Measurements from ENCODE around the gene MILR1. TPM values are rescaled to one million over a fixed set of nuclear protein-coding genes. Genes with fewer than 3 reads are reported as not detected.
"Not testable (repeated sequence)": the region's sequence is repeated elsewhere in the genome, so short reads cannot be mapped to it uniquely, and the experiment has no call there.

Gene MILR1
- total and polyA plus RNA-seq, 7 experiments from 2014 or later = 1.1 to 17.9 (median 1.6) TPM; not detected in 2

GRCh38 chr17:64458756-64459155, 9.8 kb downstream of the MILR1 start:
- Mint-ChIP-seq H3K27ac (peak overlapping the region in 3 of 9 donors; percentile 46 to 78 (median 62)), H3K4me1 (peaks cover 16 to 40% (median 35%) of the 10 kb centered on the region in 7 donors), H3K36me3 (peaks cover 0 to 2% (median 0%) of the 10 kb centered on the region in 5 donors), H3K27me3 (peaks cover 0 to 5% (median 0%) of the 10 kb centered on the region in 5 donors), H3K9me3 (peaks cover 0 to 2% (median 0%) of the 10 kb centered on the region in 11 donors), H3K4me3 (peak overlapping the region in 1 of 10 donors; percentile 56)
- POLR2A ChIA-PET = no interaction called here
- ATAC-seq = no peak
- H3K4me3 ChIP-seq (ENCODE audit: low read length) = no peak overlapping the region
- CTCF ChIA-PET = no interaction called here
- intact Hi-C loops (cut with micrococcal nuclease) = no loop called here
- no peaks in the 10 kb centered on the region for H3K27me3 ChIP-seq (ENCODE audit: control insufficient read depth in 2 of 2, insufficient read depth in 2 of 2, low read length in 2 of 2)
- H3K4me1 ChIP-seq (ENCODE audit: control insufficient read depth in 2 of 2, insufficient read depth in 2 of 2, low read length in 2 of 2) = peaks cover 5 to 10% of the 10 kb centered on the region in 2 donors
- H3K36me3 ChIP-seq (ENCODE audit: control insufficient read depth in 2 of 3, insufficient read depth in 3 of 3, low read length in 3 of 3) = no peaks in the 10 kb centered on the region
- DNase-seq = no peak
- no peaks in the 10 kb centered on the region for H3K9me3 ChIP-seq (ENCODE audit: control insufficient read depth in 2 of 3, low read length in 3 of 3)
- H3K27ac ChIP-seq (ENCODE audit: low read depth, low read length) = no peak overlapping the region

- no peaks in the 10 kb centered on the region for H3K36me3 ChIP-seq (ENCODE audit: control insufficient read depth in 2 of 3, insufficient read depth in 3 of 3, low read length in 3 of 3)
- ATAC-seq (no peak), DNase-seq (no peak)
- H3K27ac ChIP-seq (ENCODE audit: low read depth, low read length) = no peak overlapping the region
- H3K27me3 ChIP-seq (ENCODE audit: control insufficient read depth in 2 of 2, insufficient read depth in 2 of 2, low read length in 2 of 2) = no peaks in the 10 kb centered on the region
- peaks cover 5 to 10% of the 10 kb centered on the region in 2 donors for H3K4me1 ChIP-seq (ENCODE audit: control insufficient read depth in 2 of 2, insufficient read depth in 2 of 2, low read length in 2 of 2)
- H3K36me3 Mint-ChIP-seq = peaks cover 0 to 2% (median 0%) of the 10 kb centered on the region in 5 donors
- peaks cover 0 to 2% (median 0%) of the 10 kb centered on the region in 11 donors for H3K9me3 Mint-ChIP-seq
- CTCF ChIA-PET = interaction anchor here (1.2 kb wide), 1 partner anchor 39 kb away, joined by 5 read pairs; no protein-coding TSS in a partner anchor
- H3K4me3 ChIP-seq (ENCODE audit: low read length) = no peak overlapping the region
- H3K9me3 ChIP-seq (ENCODE audit: control insufficient read depth in 2 of 3, low read length in 3 of 3) = no peaks in the 10 kb centered on the region
- peaks cover 16 to 40% (median 35%) of the 10 kb centered on the region in 7 donors for H3K4me1 Mint-ChIP-seq
- POLR2A ChIA-PET = no interaction called here
- peaks cover 0 to 5% (median 0%) of the 10 kb centered on the region in 5 donors for H3K27me3 Mint-ChIP-seq
- no peak overlapping the region for H3K27ac Mint-ChIP-seq
- intact Hi-C loops (cut with micrococcal nuclease) = no loop called here
- no peak overlapping the region for H3K4me3 Mint-ChIP-seq
Measured at GRCh38 chr17:64459284-64459747, 10.4 kb downstream of the MILR1 start.

- H3K4me1 ChIP-seq (ENCODE audit: control insufficient read depth in 2 of 2, insufficient read depth in 2 of 2, low read length in 2 of 2) = peaks cover 5 to 10% of the 10 kb centered on the region in 2 donors
- intact Hi-C loops (cut with micrococcal nuclease); H3K4me3 Mint-ChIP-seq; H3K27ac Mint-ChIP-seq; H3K36me3 ChIP-seq (ENCODE audit: control insufficient read depth in 2 of 3, insufficient read depth in 3 of 3, low read length in 3 of 3); H3K9me3 Mint-ChIP-seq; H3K27ac ChIP-seq (ENCODE audit: low read depth, low read length); DNase-seq; H3K27me3 ChIP-seq (ENCODE audit: control insufficient read depth in 2 of 2, insufficient read depth in 2 of 2, low read length in 2 of 2); H3K36me3 Mint-ChIP-seq; POLR2A ChIA-PET; H3K27me3 Mint-ChIP-seq; H3K9me3 ChIP-seq (ENCODE audit: control insufficient read depth in 2 of 3, low read length in 3 of 3); H3K4me3 ChIP-seq (ENCODE audit: low read length); ATAC-seq: not testable (repeated sequence)
- H3K4me1 Mint-ChIP-seq = peaks cover 16 to 35% (median 33%) of the 10 kb centered on the region in 7 donors
- CTCF ChIA-PET = interaction anchor here (1.2 kb wide), 1 partner anchor 40 kb away, joined by 5 read pairs; no protein-coding TSS in a partner anchor
Measured at GRCh38 chr17:64459818-64460217, 10.9 kb downstream of the MILR1 start.

GRCh38 chr17:64460955-64461354, 12.0 kb downstream of the MILR1 start:
- peaks cover 0 to 2% (median 0%) of the 10 kb centered on the region in 11 donors for H3K9me3 Mint-ChIP-seq
- H3K27ac Mint-ChIP-seq = no peak overlapping the region
- ChIA-PET CTCF (no interaction called here), POLR2A (no interaction called here)
- peaks cover 13 to 27% (median 26%) of the 10 kb centered on the region in 7 donors for H3K4me1 Mint-ChIP-seq
- no peaks in the 10 kb centered on the region for H3K27me3 ChIP-seq (ENCODE audit: control insufficient read depth in 2 of 2, insufficient read depth in 2 of 2, low read length in 2 of 2)
- intact Hi-C loops (cut with micrococcal nuclease) = no loop called here
- H3K9me3 ChIP-seq (ENCODE audit: control insufficient read depth in 2 of 3, low read length in 3 of 3) = no peaks in the 10 kb centered on the region
- H3K27ac ChIP-seq (ENCODE audit: low read depth, low read length) = no peak overlapping the region
- H3K36me3 Mint-ChIP-seq = peaks cover 0 to 5% (median 0%) of the 10 kb centered on the region in 5 donors
- no peaks in the 10 kb centered on the region for H3K36me3 ChIP-seq (ENCODE audit: control insufficient read depth in 2 of 3, insufficient read depth in 3 of 3, low read length in 3 of 3)
- peaks cover 0 to 5% (median 0%) of the 10 kb centered on the region in 5 donors for H3K27me3 Mint-ChIP-seq
- peaks cover 5 to 10% of the 10 kb centered on the region in 2 donors for H3K4me1 ChIP-seq (ENCODE audit: control insufficient read depth in 2 of 2, insufficient read depth in 2 of 2, low read length in 2 of 2)
- DNase-seq (no peak), ATAC-seq (no peak)
- H3K4me3 Mint-ChIP-seq = no peak overlapping the region
- H3K4me3 ChIP-seq (ENCODE audit: low read length) = no peak overlapping the region

- CTCF ChIA-PET = no interaction called here
Measured at GRCh38 chr17:64461788-64462187, 12.9 kb downstream of the MILR1 start.

GRCh38 chr17:64466019-64466735, 17.3 kb downstream of the MILR1 start:
- no peak for ATAC-seq
- ChIA-PET POLR2A (interaction anchor here (0.6 kb wide), 1 partner anchor 220 kb away, joined by 3 read pairs; no protein-coding TSS in a partner anchor), CTCF (no interaction called here)
- H3K27ac ChIP-seq (ENCODE audit: low read depth, low read length) = no peak overlapping the region
- DNase-seq = no peak
- Mint-ChIP-seq H3K4me1 (no peaks in the 10 kb centered on the region), H3K36me3 (peaks cover 0 to 3% (median 0%) of the 10 kb centered on the region in 5 donors), H3K27ac (no peak overlapping the region), H3K27me3 (peaks cover 0 to 18% (median 3%) of the 10 kb centered on the region in 5 donors), H3K9me3 (no peaks in the 10 kb centered on the region), H3K4me3 (no peak overlapping the region)
- intact Hi-C loops (cut with micrococcal nuclease) = no loop called here
- no peaks in the 10 kb centered on the region for H3K4me1 ChIP-seq (ENCODE audit: control insufficient read depth in 2 of 2, insufficient read depth in 2 of 2, low read length in 2 of 2)
- H3K9me3 ChIP-seq (ENCODE audit: control insufficient read depth in 2 of 3, low read length in 3 of 3) = no peaks in the 10 kb centered on the region
- no peak overlapping the region for H3K4me3 ChIP-seq (ENCODE audit: low read length)
- no peaks in the 10 kb centered on the region for H3K36me3 ChIP-seq (ENCODE audit: control insufficient read depth in 2 of 3, insufficient read depth in 3 of 3, low read length in 3 of 3)
- H3K27me3 ChIP-seq (ENCODE audit: control insufficient read depth in 2 of 2, insufficient read depth in 2 of 2, low read length in 2 of 2) = no peaks in the 10 kb centered on the region

More at GRCh38 chr17:64461788-64462187, 12.9 kb downstream of the MILR1 start:
- intact Hi-C loops (cut with micrococcal nuclease) = no loop called here
- peaks cover 7 to 19% (median 17%) of the 10 kb centered on the region in 7 donors for H3K4me1 Mint-ChIP-seq
- H3K27me3 ChIP-seq (ENCODE audit: control insufficient read depth in 2 of 2, insufficient read depth in 2 of 2, low read length in 2 of 2) = no peaks in the 10 kb centered on the region
- ATAC-seq = no peak
- peaks cover 0 to 10% (median 0%) of the 10 kb centered on the region in 5 donors for H3K27me3 Mint-ChIP-seq
- H3K27ac ChIP-seq (ENCODE audit: low read depth, low read length) = no peak overlapping the region
- no peak overlapping the region for H3K4me3 Mint-ChIP-seq
- POLR2A ChIA-PET = no interaction called here
- no peaks in the 10 kb centered on the region for H3K9me3 ChIP-seq (ENCODE audit: control insufficient read depth in 2 of 3, low read length in 3 of 3)
- H3K36me3 ChIP-seq (ENCODE audit: control insufficient read depth in 2 of 3, insufficient read depth in 3 of 3, low read length in 3 of 3) = no peaks in the 10 kb centered on the region
- H3K27ac Mint-ChIP-seq = no peak overlapping the region
- DNase-seq = no peak
- H3K36me3 Mint-ChIP-seq = peaks cover 0 to 5% (median 0%) of the 10 kb centered on the region in 5 donors
- peaks cover under 1 to 5% of the 10 kb centered on the region in 2 donors for H3K4me1 ChIP-seq (ENCODE audit: control insufficient read depth in 2 of 2, insufficient read depth in 2 of 2, low read length in 2 of 2)
- H3K9me3 Mint-ChIP-seq = peaks cover 0 to 2% (median 0%) of the 10 kb centered on the region in 11 donors
- H3K4me3 ChIP-seq (ENCODE audit: low read length) = no peak overlapping the region

All from naive thymus-derived CD4-positive, alpha-beta T cell (primary cell).